Right renal pelvis (tissue), 4 donors: ENCODE data around the gene DMGDH. TPM values are rescaled to one million over a fixed set of nuclear protein-coding genes. Genes with fewer than 3 reads are reported as not detected.

Experiments
- DNase-seq, 4 donors: peaks; one replicate each; pipeline ENCODE4 v3.0.0-alpha.2; 2013; ENCODE audit warnings: low read depth in 4 of 4, low spot score in 3 of 4, missing footprints in 1 of 4
- polyA plus RNA-seq, 4 donors: library from polyadenylated mRNA; unstranded; fragments of 120-200 nt; gene quantifications; one replicate each; pipeline ENCODE4 v1.2.1, GENCODE V29; 2013; ENCODE audit not compliant: insufficient read length in 4 of 4

Gene DMGDH
- 10 to 100 TPM; 17.4 to 29.8 (median 21.9) TPM for polyA plus RNA-seq

GRCh38 chr5:79069488-79070349, at the start of gene DMGDH, which contains the start of gene BHMT2:
TSS of gene DMGDH (minus strand) at chr5:79069674. CDS start at chr5:79069620, 54 bp downstream.
TSS of gene BHMT2 (plus strand) at chr5:79069767. CDS start at chr5:79069783, 16 bp downstream.
- peak in 2 of 4 donors; percentile 15 to 20 for DNase-seq

GRCh38 chr5:79112703-79113058, 43.2 kb upstream of the DMGDH start:
- no peak for DNase-seq

GRCh38 chr5:79111960-79112702, 42.7 kb upstream of the DMGDH start:
- DNase-seq = no peak

- no peak for DNase-seq
Measured at GRCh38 chr5:79111387-79111959, 42.0 kb upstream of the DMGDH start, which contains the start of gene BHMT. TSS of gene BHMT (plus strand) at chr5:79111809. CDS start at chr5:79111886, 77 bp downstream.

- DNase-seq = no peak
Measured at GRCh38 chr5:79109527-79110492, 40.3 kb upstream of the DMGDH start.

GRCh38 chr5:79108792-79109191, 39.3 kb upstream of the DMGDH start:
- DNase-seq = no peak

- DNase-seq = no peak
Measured at GRCh38 chr5:79108086-79108485, 38.6 kb upstream of the DMGDH start.

- DNase-seq = no peak
Measured at GRCh38 chr5:79107020-79107796, 37.7 kb upstream of the DMGDH start.

GRCh38 chr5:79105868-79106267, 36.4 kb upstream of the DMGDH start:
- DNase-seq = no peak

- no peak for DNase-seq
Measured at GRCh38 chr5:79093762-79094161, 24.3 kb upstream of the DMGDH start.

- no peak for DNase-seq
Measured at GRCh38 chr5:79091064-79091463, 21.6 kb upstream of the DMGDH start.

GRCh38 chr5:79088507-79088906, 19.0 kb upstream of the DMGDH start:
- DNase-seq = no peak

GRCh38 chr5:79086116-79086515, 16.6 kb upstream of the DMGDH start:
- DNase-seq = no peak

- DNase-seq = no peak
Measured at GRCh38 chr5:79081779-79082178, 12.3 kb upstream of the DMGDH start.

GRCh38 chr5:79080804-79081203, 11.3 kb upstream of the DMGDH start:
- DNase-seq = no peak

GRCh38 chr5:79077680-79078365, 8.3 kb upstream of the DMGDH start:
- no peak for DNase-seq

- no peak for DNase-seq
Measured at GRCh38 chr5:79076819-79077218, 7.3 kb upstream of the DMGDH start.

GRCh38 chr5:79075646-79076426, 6.4 kb upstream of the DMGDH start:
- DNase-seq = no peak
